Measurements from ENCODE around the gene RRP7A.

Gene RRP7A

DNA sequence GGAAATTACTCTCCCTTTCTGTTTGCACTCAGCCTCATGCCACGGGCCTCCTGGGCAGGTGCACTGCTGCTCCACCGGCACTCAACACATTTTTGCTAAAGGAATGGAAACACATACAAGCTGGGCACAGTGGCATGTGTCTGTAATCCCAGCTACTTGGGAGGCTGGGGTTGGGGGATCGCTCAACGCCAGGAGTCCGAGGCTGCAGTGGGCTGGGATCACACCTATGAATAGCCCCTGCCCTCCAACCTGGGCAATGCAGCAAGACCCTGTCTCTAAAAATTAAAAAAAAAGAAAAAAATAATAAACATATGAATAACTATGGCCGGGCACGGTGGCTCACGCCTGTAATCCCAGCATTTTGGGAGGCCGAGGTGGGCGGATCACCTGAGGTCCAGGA, 30.6 kb downstream of the RRP7A start:
- TF ChIP-seq TAF1 (IDR thresholded peaks at IDR 0.05; ENCODE audit: borderline replicate concordance, insufficient read depth, low read length) (no peak), SIN3A (IDR thresholded peaks at IDR 0.05; ENCODE audit: borderline replicate concordance, insufficient read depth, low read length) (no peak), FOXP2 (optimal IDR thresholded peaks at IDR 0.05; ENCODE audit: borderline replicate concordance, extremely low read depth, extremely low read length, insufficient read depth) (no peak), POLR2AphosphoS5 (IDR thresholded peaks at IDR 0.05; ENCODE audit: low read depth, low read length) (no peak)
- TF ChIP-seq, protein P1, sequence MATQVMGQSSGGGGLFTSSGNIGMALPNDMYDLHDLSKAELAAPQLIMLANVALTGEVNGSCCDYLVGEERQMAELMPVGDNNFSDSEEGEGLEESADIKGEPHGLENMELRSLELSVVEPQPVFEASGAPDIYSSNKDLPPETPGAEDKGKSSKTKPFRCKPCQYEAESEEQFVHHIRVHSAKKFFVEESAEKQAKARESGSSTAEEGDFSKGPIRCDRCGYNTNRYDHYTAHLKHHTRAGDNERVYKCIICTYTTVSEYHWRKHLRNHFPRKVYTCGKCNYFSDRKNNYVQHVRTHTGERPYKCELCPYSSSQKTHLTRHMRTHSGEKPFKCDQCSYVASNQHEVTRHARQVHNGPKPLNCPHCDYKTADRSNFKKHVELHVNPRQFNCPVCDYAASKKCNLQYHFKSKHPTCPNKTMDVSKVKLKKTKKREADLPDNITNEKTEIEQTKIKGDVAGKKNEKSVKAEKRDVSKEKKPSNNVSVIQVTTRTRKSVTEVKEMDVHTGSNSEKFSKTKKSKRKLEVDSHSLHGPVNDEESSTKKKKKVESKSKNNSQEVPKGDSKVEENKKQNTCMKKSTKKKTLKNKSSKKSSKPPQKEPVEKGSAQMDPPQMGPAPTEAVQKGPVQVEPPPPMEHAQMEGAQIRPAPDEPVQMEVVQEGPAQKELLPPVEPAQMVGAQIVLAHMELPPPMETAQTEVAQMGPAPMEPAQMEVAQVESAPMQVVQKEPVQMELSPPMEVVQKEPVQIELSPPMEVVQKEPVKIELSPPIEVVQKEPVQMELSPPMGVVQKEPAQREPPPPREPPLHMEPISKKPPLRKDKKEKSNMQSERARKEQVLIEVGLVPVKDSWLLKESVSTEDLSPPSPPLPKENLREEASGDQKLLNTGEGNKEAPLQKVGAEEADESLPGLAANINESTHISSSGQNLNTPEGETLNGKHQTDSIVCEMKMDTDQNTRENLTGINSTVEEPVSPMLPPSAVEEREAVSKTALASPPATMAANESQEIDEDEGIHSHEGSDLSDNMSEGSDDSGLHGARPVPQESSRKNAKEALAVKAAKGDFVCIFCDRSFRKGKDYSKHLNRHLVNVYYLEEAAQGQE (IDR thresholded peaks at IDR 0.05; ENCODE audit: insufficient read depth in 1 of 2, low read depth in 2 of 2, low read length in 2 of 2): no peak

DNA sequence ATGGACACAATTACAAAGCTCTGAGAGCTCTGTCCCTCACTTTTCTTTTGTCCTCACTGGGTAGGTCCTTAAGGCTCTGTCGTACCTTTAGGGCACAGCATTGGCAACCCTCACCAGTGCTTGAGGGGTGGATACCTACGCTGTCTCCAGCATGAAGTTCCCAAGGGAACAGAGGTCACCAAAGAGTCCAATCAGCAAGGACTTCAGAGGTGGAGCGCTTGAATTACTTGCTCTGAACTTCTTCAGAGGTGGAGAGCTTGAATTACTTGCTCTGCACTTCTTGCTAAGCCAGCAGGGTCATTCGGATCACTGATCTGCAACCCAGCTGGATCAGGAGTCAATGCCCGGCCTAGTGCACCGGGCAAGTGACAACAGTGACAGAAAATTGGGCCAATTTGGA, 35.1 kb downstream of the RRP7A start:
- TF ChIP-seq SIN3A (IDR thresholded peaks at IDR 0.05; ENCODE audit: borderline replicate concordance, insufficient read depth, low read length) (no peak), TAF1 (IDR thresholded peaks at IDR 0.05; ENCODE audit: borderline replicate concordance, insufficient read depth, low read length) (no peak), FOXP2 (optimal IDR thresholded peaks at IDR 0.05; ENCODE audit: borderline replicate concordance, extremely low read depth, extremely low read length, insufficient read depth) (no peak), POLR2AphosphoS5 (IDR thresholded peaks at IDR 0.05; ENCODE audit: low read depth, low read length) (no peak)
- TF ChIP-seq, protein P1 (IDR thresholded peaks at IDR 0.05; ENCODE audit: insufficient read depth in 1 of 2, low read depth in 2 of 2, low read length in 2 of 2): no peak

DNA sequence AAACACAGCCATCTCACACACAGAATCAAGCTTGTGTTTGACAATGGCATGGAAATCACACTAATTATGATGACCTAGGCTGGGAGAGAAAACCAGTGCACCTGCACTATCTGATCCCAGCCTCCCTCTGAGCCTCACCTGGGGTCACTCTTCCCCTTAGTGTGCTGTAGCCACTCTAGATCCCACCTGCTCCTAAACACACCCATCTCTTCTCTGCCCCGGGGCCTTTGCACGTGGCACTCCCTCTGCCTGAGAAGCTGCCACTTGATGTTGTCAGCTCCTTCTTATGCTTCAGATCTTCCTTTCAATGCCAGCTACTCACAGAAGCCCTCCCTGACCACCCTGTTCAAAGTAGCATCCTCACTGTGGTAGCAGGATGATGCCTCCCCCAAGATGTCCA, 44.5 kb downstream of the RRP7A start:
- TF ChIP-seq SIN3A (IDR thresholded peaks at IDR 0.05; ENCODE audit: borderline replicate concordance, insufficient read depth, low read length) (no peak), POLR2AphosphoS5 (IDR thresholded peaks at IDR 0.05; ENCODE audit: low read depth, low read length) (no peak), FOXP2 (optimal IDR thresholded peaks at IDR 0.05; ENCODE audit: borderline replicate concordance, extremely low read depth, extremely low read length, insufficient read depth) (no peak), TAF1 (IDR thresholded peaks at IDR 0.05; ENCODE audit: borderline replicate concordance, insufficient read depth, low read length) (no peak)
- TF ChIP-seq, protein P1 (IDR thresholded peaks at IDR 0.05; ENCODE audit: insufficient read depth in 1 of 2, low read depth in 2 of 2, low read length in 2 of 2): no peak

DNA sequence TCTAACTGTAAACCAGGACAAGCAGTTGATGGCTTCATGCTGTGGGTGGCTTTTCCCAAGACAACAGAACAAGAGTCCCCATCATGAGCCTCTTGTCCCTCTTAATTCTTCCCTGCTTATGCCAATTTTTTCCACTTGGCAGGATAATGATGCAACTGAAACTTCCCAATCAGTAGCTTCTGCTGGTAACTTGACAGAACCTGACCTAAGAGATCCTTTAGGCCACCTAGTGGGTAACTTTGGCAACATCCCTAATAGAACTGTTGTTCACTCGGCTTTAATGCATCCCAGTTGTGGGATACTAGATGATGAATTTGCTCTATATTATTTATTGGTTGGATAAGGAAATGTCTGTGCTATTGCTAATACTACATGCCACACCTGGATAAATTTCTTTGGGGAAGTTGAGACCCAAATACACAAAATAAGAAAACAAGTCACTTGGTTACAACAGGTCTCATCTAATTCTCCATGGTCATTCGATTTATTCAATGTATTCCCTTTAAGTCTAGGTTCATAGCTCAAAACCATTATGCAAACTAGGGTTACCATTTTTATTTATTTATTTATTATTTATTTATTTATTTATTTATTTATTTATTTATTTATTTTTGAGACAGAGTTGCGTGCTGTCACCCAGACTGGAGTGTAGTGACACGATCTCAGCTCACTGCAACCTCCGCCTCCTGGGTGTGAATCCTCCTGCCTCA, 46.0 kb downstream of the RRP7A start:
- TF ChIP-seq POLR2AphosphoS5 (IDR thresholded peaks at IDR 0.05; ENCODE audit: low read depth, low read length): no peak
- no peak for TF ChIP-seq SIN3A (IDR thresholded peaks at IDR 0.05; ENCODE audit: borderline replicate concordance, insufficient read depth, low read length)
- no peak for TF ChIP-seq TAF1 (IDR thresholded peaks at IDR 0.05; ENCODE audit: borderline replicate concordance, insufficient read depth, low read length)
- no peak for TF ChIP-seq FOXP2 (optimal IDR thresholded peaks at IDR 0.05; ENCODE audit: borderline replicate concordance, extremely low read depth, extremely low read length, insufficient read depth)
- TF ChIP-seq, protein P1 (IDR thresholded peaks at IDR 0.05; ENCODE audit: insufficient read depth in 1 of 2, low read depth in 2 of 2, low read length in 2 of 2): no peak

Measured in PFSK-1 (cell line).